T1000 (cell line): ENCODE measurements around the gene AMY1C.
"Not testable (repeated sequence)": the region's sequence is repeated elsewhere in the genome, so short reads cannot be mapped to it uniquely, and the experiment has no call there.

ENCODE experiments used
- DNase-seq: peaks from one replicate; lab custom pipeline; 2025; ENCODE audit warnings: mixed read lengths; lab: John Stamatoyannopoulos, UW

Gene AMY1C

GRCh38 chr1:103749598-103749997, at the start of gene AMY1C:
AMY1C (plus strand) TSS chr1:103749898; CDS start chr1:103750470, 572 bp downstream.
- not testable (repeated sequence) for DNase-seq

- not testable (repeated sequence) for DNase-seq
Measured at GRCh38 chr1:103700669-103701068, 49.0 kb upstream of the AMY1C start.

DNA sequence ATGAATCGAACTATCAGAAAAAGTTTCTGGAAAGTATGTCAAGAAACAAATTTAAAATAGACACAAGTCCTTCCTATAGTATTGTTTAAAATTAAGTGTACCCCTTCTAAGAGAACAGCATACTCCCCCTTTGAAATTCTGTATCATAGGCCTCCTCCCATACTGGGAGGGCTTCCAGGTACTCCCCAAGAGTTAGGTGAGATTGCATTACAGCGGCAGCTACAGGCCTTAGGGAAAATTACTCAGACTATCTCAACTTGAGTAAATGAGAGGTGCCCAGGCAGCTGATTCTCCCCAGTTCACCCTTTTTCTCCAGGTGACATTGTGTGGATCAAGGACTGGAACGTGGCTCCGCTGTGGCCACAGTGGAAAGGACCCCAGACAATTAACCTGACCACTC, 48.4 kb upstream of the AMY1C start:
- DNase-seq: not testable (repeated sequence)

- DNase-seq: not testable (repeated sequence)
Measured at GRCh38 chr1:103707670-103708069, 42.0 kb upstream of the AMY1C start.

DNA sequence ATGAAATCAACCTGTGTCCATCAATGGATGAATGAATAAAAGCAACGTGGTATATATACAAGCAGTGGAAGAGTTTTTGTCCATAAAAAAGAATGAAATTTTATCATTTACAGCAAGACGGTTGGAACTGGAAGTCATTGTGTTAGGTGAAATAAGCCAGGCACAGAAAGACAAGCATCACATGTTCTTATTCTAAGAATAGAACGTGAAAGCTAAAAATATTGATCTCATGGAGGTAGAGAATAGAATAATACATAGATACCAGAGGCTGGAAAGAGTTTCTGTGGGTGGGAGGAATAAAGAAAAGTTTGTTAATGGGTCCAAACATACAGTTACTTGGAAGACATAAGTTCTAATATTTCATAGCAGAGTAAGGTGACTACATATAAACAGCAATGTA, 39.3 kb upstream of the AMY1C start:
- not testable (repeated sequence) for DNase-seq

GRCh38 chr1:103717404-103717803, 32.3 kb upstream of the AMY1C start:
- DNase-seq: not testable (repeated sequence)

DNA sequence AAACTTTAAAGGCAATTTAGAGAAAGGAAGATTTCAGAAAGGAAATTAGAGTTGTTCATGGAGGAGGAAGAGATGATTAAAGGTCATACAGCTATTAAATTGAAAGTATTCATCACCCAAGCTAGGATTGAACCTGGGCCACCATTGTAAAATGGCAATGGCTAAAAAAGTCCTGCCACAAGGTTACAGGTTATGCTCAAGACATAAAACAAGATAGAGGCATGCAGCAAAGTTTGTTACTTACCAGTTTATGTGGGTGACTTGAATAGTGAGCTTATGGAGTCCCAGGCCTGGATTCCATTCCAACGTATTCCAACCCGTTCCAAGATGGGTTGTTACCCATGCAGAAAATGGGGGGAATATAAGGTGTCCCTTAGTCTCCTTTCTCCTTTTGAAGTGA, 28.2 kb upstream of the AMY1C start:
- not testable (repeated sequence) for DNase-seq

- DNase-seq: not testable (repeated sequence)
Measured at GRCh38 chr1:103735334-103735733, 14.4 kb upstream of the AMY1C start.

DNA sequence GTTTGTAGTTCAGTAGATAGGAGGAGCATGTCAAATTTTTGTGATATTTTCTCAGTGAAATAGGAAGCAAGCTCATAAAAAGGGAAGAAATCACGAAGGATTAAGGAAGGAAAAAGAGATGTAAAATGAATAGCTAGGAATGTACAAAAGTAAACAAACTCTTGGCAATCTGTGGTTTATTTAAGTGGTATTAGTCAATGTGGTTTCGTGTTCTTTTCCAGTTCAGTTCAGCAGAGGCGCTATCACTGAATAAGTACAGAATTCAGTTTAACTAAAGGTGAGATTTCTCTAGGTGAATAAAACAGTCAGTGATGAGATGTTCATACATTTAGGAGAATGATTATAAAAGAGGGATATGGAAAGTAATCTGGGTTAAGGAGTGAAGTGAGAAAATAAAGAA, 11.7 kb upstream of the AMY1C start:
- not testable (repeated sequence) for DNase-seq

DNA sequence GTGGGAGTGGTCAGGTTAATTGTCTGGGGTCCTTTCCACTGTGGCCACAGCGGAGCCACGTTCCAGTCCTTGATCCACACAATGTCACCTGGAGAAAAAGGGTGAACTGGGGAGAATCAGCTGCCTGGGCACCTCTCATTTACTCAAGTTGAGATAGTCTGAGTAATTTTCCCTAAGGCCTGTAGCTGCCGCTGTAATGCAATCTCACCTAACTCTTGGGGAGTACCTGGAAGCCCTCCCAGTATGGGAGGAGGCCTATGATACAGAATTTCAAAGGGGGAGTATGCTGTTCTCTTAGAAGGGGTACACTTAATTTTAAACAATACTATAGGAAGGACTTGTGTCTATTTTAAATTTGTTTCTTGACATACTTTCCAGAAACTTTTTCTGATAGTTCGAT, 5.2 kb upstream of the AMY1C start:
- not testable (repeated sequence) for DNase-seq

DNA sequence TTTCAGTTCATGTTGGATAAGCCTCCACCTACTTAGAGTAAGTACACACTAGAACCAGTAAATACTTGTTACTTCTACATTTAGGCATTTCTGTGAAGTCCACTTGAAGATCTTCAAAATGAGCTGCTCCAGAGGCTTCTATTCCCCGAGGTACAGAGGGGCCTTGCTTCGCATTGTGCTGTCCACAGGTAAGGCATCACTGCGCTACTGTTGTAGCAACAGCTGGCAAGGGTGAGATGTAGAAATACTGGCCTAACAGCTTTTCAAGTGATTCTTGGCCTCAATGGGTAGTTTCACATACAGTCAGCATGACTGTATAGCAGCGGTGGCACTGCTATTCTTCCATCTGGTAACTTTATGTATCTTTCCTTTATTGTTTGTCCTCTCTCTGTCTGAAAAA, 4.7 kb upstream of the AMY1C start:
- not testable (repeated sequence) for DNase-seq

- DNase-seq: not testable (repeated sequence)
Measured at GRCh38 chr1:103748273-103748672, 1.4 kb upstream of the AMY1C start.

DNA sequence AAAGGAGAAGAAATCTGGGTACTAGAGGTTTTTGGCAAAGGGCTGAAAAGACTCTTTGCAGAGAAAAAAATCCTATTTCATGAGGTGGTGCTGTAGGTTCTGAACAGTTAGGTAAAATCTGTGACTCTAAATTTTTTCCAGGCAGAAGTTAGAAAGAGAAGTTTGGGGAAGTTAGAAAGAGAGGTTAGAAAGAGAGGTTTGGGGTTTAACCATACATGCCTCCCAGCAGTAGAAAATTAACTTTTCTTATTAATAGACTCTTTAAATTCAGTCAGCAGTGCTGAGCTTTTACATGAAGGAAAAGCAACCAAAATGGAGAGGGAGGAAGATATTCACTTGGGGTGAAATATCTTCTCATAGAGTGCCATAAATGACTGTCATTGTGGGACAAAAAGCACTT, 12.2 kb downstream of the AMY1C start:
- no peak for DNase-seq

GRCh38 chr1:103779932-103780331, 30.2 kb downstream of the AMY1C start:
- no peak for DNase-seq

DNA sequence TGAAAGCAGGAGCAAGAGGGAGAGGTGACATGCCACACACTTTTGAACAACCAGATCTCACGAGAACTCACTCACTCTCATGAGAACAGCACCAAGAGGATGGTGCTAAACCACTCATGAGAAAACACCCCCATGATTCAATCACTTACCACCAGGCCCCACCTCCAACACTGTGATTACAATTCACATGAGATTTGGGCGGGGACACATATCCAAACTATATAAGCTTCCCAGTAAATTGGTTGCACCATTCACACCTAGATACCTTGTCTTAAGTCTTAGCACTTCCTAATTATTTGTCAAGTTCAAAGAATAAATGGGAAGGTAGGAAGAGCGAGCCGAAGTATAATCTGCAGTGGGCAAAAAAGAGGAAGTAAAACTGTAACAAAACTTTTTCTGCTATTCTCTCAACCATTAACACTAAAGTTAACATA, 34.3 kb downstream of the AMY1C start:
- DNase-seq: no peak

DNA sequence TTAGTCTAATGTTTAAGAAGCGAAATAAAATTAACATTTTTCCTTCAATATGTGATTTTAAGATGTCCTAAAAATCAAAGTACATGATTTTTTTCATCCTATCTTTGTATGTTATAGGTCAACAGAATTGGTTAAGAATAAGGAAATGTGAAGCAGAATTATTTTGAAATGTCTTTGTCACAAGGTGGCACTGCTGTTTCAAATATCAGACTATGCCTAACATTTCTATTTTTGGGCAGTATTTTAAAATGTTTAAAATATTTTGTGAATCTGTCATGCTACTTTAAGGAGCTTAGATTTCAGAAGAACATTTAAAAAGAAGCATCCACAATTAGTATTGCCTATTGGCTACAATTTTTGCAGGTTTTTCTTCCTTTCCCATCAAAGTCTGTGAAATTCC, 38.7 kb downstream of the AMY1C start:
- no peak for DNase-seq

- DNase-seq: no peak
Measured at GRCh38 chr1:103790172-103790571, 40.5 kb downstream of the AMY1C start.
